ENCODE measurements around the gene BGN. TPM values are rescaled to one million over a fixed set of nuclear protein-coding genes. Genes with fewer than 3 reads are reported as not detected.

The BGN gene
- total RNA-seq, 2 experiments from 2014 or later, result not detected

GRCh38 chrX:153464116-153464515, 30.7 kb upstream of the BGN start:
- H3K79me2 ChIP-seq (ENCODE audit: insufficient read depth, low read depth, low read length), result peaks cover 7% of the 10 kb centered on the region; the same call in 1 of the 2 replicates
- no peak for TF ChIP-seq EZH2phosphoT487 (IDR thresholded peaks at IDR 0.05; ENCODE audit: borderline replicate concordance, low read depth, low read length)
- no peak for TF ChIP-seq CTCF (conservative IDR thresholded peaks at IDR 0.05; ENCODE audit: low read length)
- no TSS peak for BruUV-seq (replicated peaks)
- no peaks in the 10 kb centered on the region for H3K9me3 ChIP-seq (ENCODE audit: low read length)
- ChIA-PET POLR2A (no interaction called here), CTCF (ENCODE audit: unreplicated experiment) (no interaction called here)
- H3K9me2 ChIP-seq (ENCODE audit: insufficient read depth, low read length), result no peaks in the 10 kb centered on the region
- H3K4me3 ChIP-seq (ENCODE audit: low read depth, low read length, poor library complexity, severe bottlenecking), result no peak overlapping the region
- H4K20me1 ChIP-seq (ENCODE audit: insufficient read depth, low read length), result no peaks in the 10 kb centered on the region; the same call in 1 of the 2 replicates
- H2AFZ ChIP-seq (ENCODE audit: low read length), result no peak overlapping the region
- peaks cover 9% of the 10 kb centered on the region for H3K4me1 ChIP-seq (ENCODE audit: insufficient read depth, low read length, poor library complexity, severe bottlenecking)
- no peak overlapping the region for H3K4me2 ChIP-seq (ENCODE audit: low read length)
- intact Hi-C loops (cut with micrococcal nuclease; ENCODE audit: unreplicated experiment), result no loop called here
- H3K36me3 ChIP-seq (ENCODE audit: insufficient read depth, low read length), result peaks cover 55% of the 10 kb centered on the region
- H3K27ac ChIP-seq (ENCODE audit: low read depth, low read length, poor library complexity, severe bottlenecking), result no peak overlapping the region
- no peak for DNase-seq (ENCODE audit: low spot score)

GRCh38 chrX:153465691-153466380, 28.9 kb upstream of the BGN start:
- BruUV-seq (replicated peaks), result no TSS peak
- no peak overlapping the region for H3K27ac ChIP-seq (ENCODE audit: low read depth, low read length, poor library complexity, severe bottlenecking)
- H3K9me3 ChIP-seq (ENCODE audit: low read length), result no peaks in the 10 kb centered on the region
- H3K36me3 ChIP-seq (ENCODE audit: insufficient read depth, low read length), result peaks cover 40% of the 10 kb centered on the region
- H3K4me3 ChIP-seq (ENCODE audit: low read depth, low read length, poor library complexity, severe bottlenecking), result no peak overlapping the region
- ChIA-PET CTCF (ENCODE audit: unreplicated experiment) (no interaction called here), POLR2A (no interaction called here)
- intact Hi-C loops (cut with micrococcal nuclease; ENCODE audit: unreplicated experiment), result no loop called here
- peaks cover 18% of the 10 kb centered on the region; the same call in 1 of the 2 replicates for H3K79me2 ChIP-seq (ENCODE audit: insufficient read depth, low read depth, low read length)
- no peaks in the 10 kb centered on the region for H3K9me2 ChIP-seq (ENCODE audit: insufficient read depth, low read length)
- no peak for DNase-seq (ENCODE audit: low spot score)
- peaks cover 12% of the 10 kb centered on the region for H3K4me1 ChIP-seq (ENCODE audit: insufficient read depth, low read length, poor library complexity, severe bottlenecking)
- no peaks in the 10 kb centered on the region; the same call in 1 of the 2 replicates for H4K20me1 ChIP-seq (ENCODE audit: insufficient read depth, low read length)
- H2AFZ ChIP-seq (ENCODE audit: low read length), result no peak overlapping the region
- no peak overlapping the region for H3K4me2 ChIP-seq (ENCODE audit: low read length)
- TF ChIP-seq CTCF (conservative IDR thresholded peaks at IDR 0.05; ENCODE audit: low read length) (no peak), EZH2phosphoT487 (IDR thresholded peaks at IDR 0.05; ENCODE audit: borderline replicate concordance, low read depth, low read length) (no peak)

DNA sequence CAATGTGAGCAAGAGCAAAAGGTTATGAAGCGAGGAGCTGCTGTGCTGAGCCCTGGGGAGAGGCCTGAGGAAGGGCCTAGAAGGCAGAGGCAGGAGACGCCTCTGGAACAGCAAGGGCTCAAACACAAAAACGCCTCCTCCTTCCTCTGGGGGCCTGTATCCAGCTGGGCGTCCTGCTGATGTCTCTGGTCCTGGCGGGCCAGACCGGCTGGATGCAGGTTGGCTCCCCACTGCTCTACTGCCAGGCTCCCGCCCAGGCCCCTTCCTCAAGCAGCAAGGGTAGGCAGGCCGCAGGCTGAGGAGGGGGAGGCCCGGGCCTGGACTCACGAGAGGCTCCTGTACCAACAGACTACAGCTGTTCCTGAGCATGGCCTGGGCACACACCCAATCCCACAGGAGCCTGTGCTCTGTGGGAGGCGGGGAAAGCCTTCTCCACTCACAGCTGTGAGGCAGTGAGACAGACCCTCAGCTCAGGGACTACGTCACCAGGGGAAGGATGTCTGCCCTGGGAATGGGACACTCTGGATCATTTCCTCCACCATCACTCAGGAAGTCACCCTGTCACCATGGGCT, 26.7 kb upstream of the BGN start:
- ChIA-PET CTCF (ENCODE audit: unreplicated experiment) (no interaction called here), POLR2A (no interaction called here)
- peaks cover 18% of the 10 kb centered on the region; the same call in 1 of the 2 replicates for H3K79me2 ChIP-seq (ENCODE audit: insufficient read depth, low read depth, low read length)
- no peaks in the 10 kb centered on the region for H3K9me3 ChIP-seq (ENCODE audit: low read length)
- H3K27ac ChIP-seq (ENCODE audit: low read depth, low read length, poor library complexity, severe bottlenecking), result no peak overlapping the region
- peaks cover 31% of the 10 kb centered on the region for H3K36me3 ChIP-seq (ENCODE audit: insufficient read depth, low read length)
- intact Hi-C loops (cut with micrococcal nuclease; ENCODE audit: unreplicated experiment), result no loop called here
- DNase-seq (ENCODE audit: low spot score), result no peak
- H3K9me2 ChIP-seq (ENCODE audit: insufficient read depth, low read length), result no peaks in the 10 kb centered on the region
- no TSS peak for BruUV-seq (replicated peaks)
- H2AFZ ChIP-seq (ENCODE audit: low read length), result no peak overlapping the region
- no peak overlapping the region for H3K4me2 ChIP-seq (ENCODE audit: low read length)
- no peaks in the 10 kb centered on the region; the same call in 1 of the 2 replicates for H4K20me1 ChIP-seq (ENCODE audit: insufficient read depth, low read length)
- no peak for TF ChIP-seq CTCF (conservative IDR thresholded peaks at IDR 0.05; ENCODE audit: low read length)
- no peak for TF ChIP-seq EZH2phosphoT487 (IDR thresholded peaks at IDR 0.05; ENCODE audit: borderline replicate concordance, low read depth, low read length)
- H3K4me3 ChIP-seq (ENCODE audit: low read depth, low read length, poor library complexity, severe bottlenecking), result no peak overlapping the region
- H3K4me1 ChIP-seq (ENCODE audit: insufficient read depth, low read length, poor library complexity, severe bottlenecking), result peaks cover 12% of the 10 kb centered on the region
